NCI-H2171 (cell line): Measurements from ENCODE around the gene PRDM5.

ENCODE experiments used
- DNase-seq: peaks from one replicate; lab custom pipeline; 2025; lab: John Stamatoyannopoulos, UW

Gene PRDM5

GRCh38 chr4:120922381-120923206, at the start of gene PRDM5:
PRDM5 (minus strand) TSS chr4:120922726; CDS start chr4:120922608, 118 bp downstream.
- no peak for DNase-seq

DNA sequence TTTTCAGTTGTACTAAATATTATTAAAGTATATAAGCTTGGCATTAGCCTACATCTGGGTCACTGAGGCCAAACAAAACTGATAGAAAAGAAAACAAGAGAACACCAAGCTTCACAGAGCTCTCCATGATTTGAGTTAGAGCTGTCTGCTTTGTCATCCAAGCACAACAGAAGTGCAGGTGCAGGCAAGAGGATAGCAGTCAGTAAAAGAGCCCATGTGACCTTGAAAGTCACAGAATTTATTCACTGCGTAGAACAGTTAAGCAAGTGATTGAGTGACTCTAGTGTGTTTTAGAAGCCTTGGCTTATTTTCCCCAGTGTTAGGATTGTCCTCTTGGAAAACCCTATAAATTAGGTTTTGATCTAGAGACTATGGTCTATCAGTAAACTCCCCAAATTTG, 49.4 kb upstream of the PRDM5 start:
- DNase-seq = no peak

DNA sequence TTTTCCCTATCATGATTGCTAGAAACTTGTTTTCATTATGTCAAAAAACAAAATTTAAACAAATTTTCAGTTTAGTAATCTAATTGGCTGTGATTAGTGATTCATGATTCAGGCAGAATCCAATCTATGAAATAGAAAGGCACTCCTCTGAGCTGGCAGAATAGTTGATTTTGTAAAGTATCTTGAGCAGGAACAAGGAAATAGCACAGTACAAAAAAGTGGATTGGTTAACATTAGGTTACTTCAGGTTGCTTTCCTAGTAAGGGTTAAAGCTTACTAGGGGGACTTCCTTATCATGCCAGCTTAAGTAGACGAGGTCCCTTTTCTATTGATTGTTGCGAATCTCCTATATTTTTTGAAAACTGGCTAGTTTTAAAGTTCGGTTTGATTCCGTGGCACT, 43.4 kb upstream of the PRDM5 start:
- DNase-seq = no peak

- DNase-seq = no peak
Measured at GRCh38 chr4:120964596-120964995, 42.1 kb upstream of the PRDM5 start.

DNA sequence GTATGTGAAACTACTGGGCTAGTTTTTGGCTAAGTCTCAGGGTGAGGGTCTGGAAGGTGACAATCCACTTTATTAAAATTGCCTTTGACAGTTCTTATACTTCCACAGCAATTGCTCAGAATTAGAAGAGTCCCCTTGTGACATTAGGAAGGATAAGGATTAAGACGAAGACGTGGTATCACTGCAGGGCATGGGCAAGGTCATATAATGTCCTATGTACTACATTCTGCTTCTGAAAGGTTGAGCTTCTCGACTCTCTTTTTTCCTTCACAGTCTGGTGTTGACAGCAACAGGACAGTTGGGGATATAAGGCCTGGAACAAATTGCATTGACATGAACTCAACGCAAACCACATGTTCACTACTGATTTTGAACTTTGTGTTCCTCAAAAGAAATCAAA, 40.9 kb upstream of the PRDM5 start:
- no peak for DNase-seq

DNA sequence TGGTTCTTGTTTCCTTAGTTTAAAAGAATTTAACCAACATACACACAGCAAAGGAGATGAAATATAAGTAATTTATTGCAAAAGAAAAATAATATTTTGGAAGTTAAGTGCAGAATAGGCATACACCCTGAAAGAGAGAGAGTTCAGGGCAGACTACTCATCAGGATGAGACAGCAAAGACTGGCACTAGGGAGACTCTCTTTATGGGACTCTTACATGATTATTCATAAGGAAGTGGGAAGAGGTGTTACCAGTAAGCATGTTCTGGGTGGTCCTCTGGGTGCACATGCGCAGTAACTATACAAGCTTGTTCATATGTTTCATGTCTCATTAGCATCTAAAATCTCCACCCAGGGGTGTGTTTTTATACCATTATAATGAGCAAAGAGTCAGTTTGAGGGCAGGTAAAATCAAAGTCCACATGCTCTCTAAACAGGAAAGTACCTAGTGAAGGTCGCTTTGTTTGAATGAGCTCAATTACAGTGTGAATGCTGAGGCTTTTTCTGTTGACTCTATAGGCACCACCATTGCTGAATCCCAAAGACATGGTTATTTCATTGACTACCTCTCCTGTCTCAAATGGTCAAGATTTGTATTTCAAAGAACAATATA, 38.2 kb upstream of the PRDM5 start:
- DNase-seq = no peak

DNA sequence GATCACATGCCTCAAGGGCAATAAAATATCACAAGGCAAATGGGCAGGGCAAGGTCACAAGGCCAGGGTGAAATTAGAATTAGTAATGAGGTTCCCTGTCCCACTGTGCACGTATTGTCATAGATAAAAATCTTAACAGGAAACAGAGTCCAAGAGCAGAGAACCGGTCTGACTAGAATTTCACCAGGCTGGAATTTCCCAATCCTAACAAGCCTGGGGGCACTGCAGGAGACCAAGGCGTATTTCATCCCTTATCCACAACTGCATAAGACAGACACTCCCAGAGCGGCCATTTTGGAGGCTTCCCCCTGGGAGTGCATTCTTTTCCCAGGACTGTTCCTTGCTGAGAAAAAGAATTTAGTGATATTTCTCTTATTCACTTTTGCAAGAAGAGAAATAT, 25.9 kb upstream of the PRDM5 start:
- DNase-seq = no peak

- no peak for DNase-seq
Measured at GRCh38 chr4:120942776-120943175, 20.2 kb upstream of the PRDM5 start.

DNA sequence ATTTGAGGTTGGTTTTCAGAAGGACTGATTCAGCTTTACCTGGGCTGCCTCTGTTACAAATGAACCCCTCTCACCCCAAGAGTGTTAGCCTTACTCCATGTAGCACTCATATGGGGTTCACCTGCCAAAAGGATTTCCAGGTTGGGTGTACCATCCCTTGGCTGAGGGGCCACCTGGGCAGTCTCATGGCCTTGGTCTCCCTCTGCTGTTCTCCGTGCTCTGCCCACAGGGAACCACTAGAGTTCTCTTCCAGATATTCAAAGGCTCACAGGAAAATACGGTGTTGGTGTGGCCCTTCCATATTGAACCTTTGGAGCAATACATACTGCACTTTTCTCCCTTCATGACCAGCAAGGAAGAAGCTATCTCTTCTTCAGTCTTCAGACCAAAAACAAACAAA, 18.0 kb upstream of the PRDM5 start:
- DNase-seq = no peak

- DNase-seq = no peak
Measured at GRCh38 chr4:120939693-120940092, 17.2 kb upstream of the PRDM5 start.

DNA sequence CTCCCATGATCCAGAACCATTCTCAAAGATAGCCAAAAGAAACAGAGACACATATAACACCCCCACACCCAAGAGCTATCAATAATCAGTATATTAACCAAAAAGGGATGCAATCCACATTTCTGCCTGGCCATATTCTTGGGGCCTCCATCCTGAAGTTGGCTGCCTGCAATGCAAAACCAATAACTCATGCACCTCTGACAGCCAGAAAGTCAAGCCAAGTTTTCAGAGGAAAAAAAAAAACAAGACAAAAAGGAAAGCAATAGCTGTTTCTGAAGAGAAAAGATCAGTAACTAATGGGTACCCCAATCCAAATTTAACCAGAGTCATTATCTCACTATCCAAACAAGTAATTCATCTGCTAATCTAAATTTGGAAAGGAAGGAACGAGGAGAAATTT, 7.3 kb upstream of the PRDM5 start:
- DNase-seq = no peak

DNA sequence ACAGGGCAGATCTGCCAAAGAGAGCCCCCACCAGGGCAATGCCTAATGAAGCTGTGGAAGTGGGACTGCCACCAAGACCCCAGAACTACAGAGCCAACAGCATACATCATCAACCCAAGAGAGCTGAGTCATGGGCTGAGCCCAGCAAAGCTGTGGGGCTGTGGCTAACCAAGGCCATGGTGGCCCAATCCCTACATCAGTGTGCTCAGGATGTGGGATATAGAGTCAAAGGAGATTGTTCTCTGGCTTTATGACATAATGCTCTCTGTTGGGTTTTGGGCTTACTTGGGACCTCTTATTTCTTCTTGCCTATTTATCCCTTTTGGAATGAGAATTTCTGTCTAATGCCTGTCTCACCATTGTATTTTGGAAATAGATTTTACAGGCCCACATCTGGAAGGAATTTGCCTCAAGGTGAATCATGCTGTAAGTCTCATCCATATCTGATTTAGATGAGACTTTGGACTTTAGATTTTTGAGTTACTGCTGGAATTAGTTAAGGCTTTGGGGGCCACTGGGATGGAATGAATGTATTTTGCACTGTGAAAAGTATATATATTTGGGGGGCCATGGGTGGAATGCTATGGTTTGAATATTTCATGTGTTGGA, 5.4 kb upstream of the PRDM5 start:
- no peak for DNase-seq

GRCh38 chr4:120926358-120927025, 4.0 kb upstream of the PRDM5 start:
- no peak for DNase-seq

- DNase-seq = no peak
Measured at GRCh38 chr4:120924931-120925330, 2.4 kb upstream of the PRDM5 start.

DNA sequence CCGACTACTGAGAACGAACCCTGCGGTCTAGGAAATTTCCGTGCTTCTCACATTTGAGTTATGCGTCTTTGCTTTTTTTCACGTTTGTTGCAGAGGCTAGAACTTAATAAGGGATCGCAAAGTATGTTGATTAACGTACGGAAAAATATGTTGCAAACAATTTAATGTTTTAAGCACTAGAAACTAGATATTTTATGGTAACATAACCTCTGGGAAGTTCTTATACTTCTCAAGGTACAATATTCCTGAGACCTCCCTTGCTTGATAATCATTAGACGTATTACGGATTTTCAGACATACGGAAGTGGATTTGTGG, 639 bp upstream of the PRDM5 start:
- DNase-seq = no peak

DNA sequence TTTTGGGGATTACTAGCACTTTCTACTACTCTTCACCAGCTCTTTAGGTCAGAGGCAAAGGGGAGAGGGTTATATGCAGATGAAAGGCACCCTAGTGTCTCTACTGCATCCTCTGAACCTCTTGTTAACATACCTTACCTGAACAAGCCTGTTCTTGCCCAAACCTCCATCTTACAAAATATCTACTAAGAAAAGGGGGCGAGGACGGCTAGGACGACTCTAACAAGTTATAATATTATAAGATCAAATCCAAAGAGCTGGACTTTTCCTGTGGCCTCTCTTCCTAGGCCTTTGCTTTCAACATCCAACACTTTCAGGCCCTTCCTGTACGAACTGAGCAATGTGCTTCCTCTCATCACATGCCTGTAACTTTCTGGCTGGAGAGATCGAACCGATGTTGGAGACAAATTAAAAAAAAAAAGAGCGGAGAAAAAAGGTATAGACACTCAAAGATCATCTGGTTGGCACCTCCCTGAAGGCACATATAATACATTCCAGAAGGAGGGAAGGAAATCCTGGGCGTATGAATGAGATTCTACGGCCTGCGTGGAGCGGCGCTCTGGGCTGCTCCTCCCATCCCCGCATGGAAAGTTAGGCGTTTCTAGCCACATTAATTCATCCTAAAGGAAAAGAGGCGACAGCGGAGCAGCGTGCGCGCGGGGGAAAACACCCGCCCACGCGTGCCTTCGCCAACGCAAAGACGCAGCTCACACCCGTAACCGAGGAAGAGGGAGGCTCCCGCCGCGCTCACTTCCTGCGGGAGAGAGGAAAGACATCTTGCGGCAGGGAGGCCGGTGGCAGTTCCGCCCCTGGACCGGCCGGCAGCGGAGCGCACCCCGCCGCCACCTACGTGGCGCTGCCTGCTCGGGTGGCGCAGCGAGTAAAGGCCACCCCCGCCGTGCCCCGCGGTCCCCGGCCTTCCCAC, 808 bp downstream of the PRDM5 start:
- no peak for DNase-seq

DNA sequence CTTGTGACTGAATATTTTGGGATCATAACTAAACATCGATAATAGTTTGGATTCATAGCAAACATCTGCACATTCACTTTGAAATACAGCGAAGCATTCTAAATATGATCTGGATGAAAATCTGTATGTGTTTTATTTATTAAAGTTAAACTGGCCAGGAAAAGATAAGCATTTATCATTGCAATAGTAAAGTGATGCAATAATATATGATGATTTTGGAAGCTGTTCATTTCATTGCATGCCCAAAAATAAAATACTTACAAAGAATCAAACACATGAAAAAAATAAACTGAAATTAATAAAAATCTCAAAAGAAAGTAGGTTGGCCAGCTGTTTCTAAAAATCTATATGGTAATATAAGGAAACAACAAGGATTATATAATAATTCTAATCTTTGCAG, 1.9 kb downstream of the PRDM5 start:
- DNase-seq = no peak

DNA sequence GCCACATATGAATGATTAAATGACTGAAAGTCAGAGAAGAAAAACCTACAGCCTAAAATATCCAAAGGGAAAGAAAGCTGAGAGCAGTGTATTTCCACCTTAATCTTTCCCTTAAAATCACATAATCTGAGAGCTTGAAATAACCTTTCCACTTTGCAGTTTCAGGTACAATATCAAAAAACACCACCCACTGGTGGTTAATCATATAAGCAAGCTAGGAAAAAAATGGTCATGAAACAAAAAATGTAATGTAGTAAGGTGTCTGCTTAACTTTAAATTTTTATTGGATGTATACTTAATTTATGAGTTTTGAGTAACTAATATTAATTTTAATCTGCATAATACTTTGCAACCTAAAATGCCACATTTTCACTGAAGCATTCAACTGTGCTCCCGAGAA, 3.2 kb downstream of the PRDM5 start:
- DNase-seq = no peak

- no peak for DNase-seq
Measured at GRCh38 chr4:120918788-120919187, 3.7 kb downstream of the PRDM5 start.

DNA sequence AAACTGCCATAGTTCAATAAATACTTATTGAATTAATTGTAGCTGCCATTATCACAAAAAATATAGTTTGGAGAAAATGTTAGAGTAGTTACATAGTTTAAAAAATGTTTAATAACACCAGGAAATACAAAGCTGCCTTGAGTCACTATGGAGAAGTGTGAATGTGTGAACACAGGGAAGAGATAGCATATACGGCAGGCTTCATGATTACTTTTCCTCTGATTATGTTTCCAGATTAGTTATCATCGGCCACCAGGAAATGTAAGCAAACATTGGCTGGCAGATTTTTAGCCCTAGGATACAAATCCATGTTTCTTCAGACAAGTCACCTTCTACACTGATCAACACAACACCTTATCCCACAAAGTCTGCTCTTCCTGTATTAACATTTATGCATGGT, 4.4 kb downstream of the PRDM5 start:
- no peak for DNase-seq

GRCh38 chr4:120916937-120917336, 5.6 kb downstream of the PRDM5 start:
- DNase-seq = no peak

DNA sequence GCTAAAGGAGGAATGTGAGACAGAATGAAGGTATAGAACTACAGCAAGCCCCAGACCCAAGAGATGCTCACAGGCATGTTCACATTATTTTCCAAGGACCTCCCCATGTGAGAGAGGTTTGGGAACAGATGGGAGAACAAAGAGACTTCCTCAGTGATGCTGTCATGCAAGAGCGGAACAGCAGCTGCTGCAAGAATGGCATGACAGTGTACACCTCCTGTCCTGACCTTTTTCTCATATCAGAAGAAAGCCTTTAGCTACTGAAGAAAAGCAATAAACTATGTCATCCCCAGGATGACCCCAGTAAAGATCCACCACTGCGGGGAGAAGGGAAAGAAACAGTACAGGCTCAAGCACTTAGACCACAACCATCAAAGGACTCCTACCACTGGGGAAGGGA, 7.2 kb downstream of the PRDM5 start:
- DNase-seq = no peak
